Measurements from ENCODE around the gene CPAMD8. TPM values are rescaled to one million over a fixed set of nuclear protein-coding genes. Genes with fewer than 3 reads are reported as not detected.

The CPAMD8 gene
- total RNA-seq, 2 donors from 2014 or later, result 5.5 to 21.4 TPM

DNA sequence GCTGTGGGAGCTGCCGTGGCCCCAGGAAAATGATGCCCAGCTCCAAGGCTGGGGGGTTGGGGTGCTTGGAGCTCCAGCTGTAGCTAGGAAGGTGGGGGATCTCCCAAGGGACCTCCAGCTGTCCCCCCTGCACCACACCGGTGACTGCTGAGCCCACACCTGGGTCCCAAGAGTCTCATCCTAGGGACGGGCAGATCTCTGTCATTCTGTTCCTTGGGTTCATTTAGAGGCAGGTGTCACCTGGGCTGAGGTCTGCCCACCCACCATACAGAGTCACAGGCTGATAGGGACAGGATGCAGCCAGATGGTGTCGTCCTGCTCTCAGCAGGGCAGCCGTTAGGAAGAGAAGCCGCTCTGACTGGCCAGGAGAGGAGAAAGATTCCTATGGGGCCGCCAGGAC, 132.5 kb downstream of the CPAMD8 start:
- Histone ChIP-seq H3K27me3 (no peaks in the 10 kb centered on the region), H3K4me3 (no peak overlapping the region), H3K9me3 (no peaks in the 10 kb centered on the region), H3K4me1 (peaks cover 0 to 24% of the 10 kb centered on the region in 2 donors), H3K36me3 (no peaks in the 10 kb centered on the region), H3K27ac (peak overlapping the region in 1 of 2 donors; percentile 53)
- TF ChIP-seq, protein P1, sequence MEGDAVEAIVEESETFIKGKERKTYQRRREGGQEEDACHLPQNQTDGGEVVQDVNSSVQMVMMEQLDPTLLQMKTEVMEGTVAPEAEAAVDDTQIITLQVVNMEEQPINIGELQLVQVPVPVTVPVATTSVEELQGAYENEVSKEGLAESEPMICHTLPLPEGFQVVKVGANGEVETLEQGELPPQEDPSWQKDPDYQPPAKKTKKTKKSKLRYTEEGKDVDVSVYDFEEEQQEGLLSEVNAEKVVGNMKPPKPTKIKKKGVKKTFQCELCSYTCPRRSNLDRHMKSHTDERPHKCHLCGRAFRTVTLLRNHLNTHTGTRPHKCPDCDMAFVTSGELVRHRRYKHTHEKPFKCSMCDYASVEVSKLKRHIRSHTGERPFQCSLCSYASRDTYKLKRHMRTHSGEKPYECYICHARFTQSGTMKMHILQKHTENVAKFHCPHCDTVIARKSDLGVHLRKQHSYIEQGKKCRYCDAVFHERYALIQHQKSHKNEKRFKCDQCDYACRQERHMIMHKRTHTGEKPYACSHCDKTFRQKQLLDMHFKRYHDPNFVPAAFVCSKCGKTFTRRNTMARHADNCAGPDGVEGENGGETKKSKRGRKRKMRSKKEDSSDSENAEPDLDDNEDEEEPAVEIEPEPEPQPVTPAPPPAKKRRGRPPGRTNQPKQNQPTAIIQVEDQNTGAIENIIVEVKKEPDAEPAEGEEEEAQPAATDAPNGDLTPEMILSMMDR (IDR thresholded peaks at IDR 0.05), result no peak
- DNase-seq (ENCODE audit: low spot score), result no peak

DNA sequence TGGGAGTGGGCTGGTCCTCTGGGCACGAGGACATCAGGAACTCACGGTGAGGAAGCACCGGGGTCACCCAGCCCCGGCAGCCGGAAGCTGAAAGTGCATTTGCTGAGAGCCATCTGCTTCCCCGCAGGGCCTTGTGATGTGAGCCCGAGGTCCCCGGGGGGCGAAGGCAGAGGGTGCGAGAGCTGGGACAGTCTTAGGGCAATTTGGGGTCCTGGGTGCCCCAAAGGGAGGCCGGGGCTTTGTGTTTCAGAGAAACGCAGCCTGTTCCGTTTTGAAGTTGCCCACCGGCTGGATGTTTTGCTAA, 133.0 kb downstream of the CPAMD8 start:
- H3K4me1 ChIP-seq, result peaks cover 0 to 28% of the 10 kb centered on the region in 2 donors
- no peaks in the 10 kb centered on the region for H3K27me3 ChIP-seq
- H3K36me3 ChIP-seq, result no peaks in the 10 kb centered on the region
- H3K27ac ChIP-seq, result peak overlapping the region in 1 of 2 donors; percentile 53
- DNase-seq (ENCODE audit: low spot score), result no peak
- TF ChIP-seq, protein P1 (IDR thresholded peaks at IDR 0.05), result no peak
- no peak overlapping the region for H3K4me3 ChIP-seq
- H3K9me3 ChIP-seq, result no peaks in the 10 kb centered on the region

DNA sequence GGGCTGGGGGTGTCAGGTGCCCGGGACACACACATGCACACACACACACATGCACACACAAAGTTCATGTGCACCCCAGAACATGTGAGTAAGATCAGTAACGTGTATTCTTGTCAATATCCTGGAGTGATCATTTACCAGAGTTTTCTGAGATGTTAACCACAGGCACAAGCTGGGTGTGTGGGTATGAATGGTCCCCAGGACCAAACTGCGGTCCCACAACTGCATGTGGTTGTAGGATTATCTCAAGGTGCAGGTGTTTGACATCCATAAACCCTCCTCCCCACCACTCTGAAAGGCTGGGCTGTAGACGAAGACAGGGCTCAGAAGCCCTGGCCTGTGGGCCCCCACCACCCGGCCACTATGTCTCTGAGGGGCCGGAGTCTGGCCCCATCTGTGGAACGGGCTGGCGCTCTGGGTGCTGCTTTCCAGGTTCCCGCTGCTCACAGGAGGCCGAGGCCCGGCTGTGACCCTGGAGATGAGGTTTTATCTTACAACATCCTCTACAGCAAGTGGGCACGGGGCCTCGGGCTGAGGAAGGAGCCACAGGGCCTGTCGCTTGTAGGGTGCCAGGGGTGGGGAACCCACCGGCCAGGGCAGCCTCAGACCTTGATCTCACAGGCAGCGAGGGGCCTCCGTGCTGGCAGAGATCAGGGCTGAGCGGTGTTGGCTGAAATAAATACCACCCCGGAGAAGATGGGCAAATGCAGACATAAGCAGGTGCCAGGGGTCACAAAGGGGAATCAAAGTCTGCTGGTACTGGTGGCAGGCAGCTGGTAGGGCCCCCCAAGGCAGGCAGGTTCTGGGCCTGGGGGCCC, 133.5 kb downstream of the CPAMD8 start:
- TF ChIP-seq, protein P1 (IDR thresholded peaks at IDR 0.05), result no peak
- peaks cover 0 to 31% of the 10 kb centered on the region in 2 donors for H3K4me1 ChIP-seq
- H3K4me3 ChIP-seq, result no peak overlapping the region

DNA sequence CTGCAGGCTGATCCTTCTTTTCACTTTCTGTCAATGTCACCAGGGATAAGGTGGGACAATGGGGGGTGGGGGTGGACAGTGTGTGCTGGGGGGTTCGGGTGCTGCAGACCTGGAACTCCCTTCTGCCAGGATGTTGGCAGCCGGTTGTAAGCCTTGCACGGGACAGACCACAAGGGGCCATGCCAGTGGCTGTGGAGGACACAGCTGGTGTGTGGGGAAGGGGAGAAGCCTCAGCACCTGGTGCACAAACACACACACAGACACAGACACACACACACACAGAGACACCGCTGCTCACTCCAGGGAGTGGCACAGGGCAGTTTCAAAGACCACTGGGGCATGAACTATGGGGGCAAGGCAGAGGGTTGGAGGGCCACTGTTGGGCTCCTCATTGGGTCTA, 134.2 kb downstream of the CPAMD8 start:
- H3K4me1 ChIP-seq, result peaks cover 0 to 37% of the 10 kb centered on the region in 2 donors
- no peak for DNase-seq (ENCODE audit: low spot score)
- TF ChIP-seq, protein P1 (IDR thresholded peaks at IDR 0.05), result no peak
- H3K36me3 ChIP-seq, result no peaks in the 10 kb centered on the region
- H3K27ac ChIP-seq, result no peak overlapping the region
- no peak overlapping the region for H3K4me3 ChIP-seq
- H3K27me3 ChIP-seq, result no peaks in the 10 kb centered on the region
- H3K9me3 ChIP-seq, result no peaks in the 10 kb centered on the region

More for the DNA sequence above, 133.5 kb downstream of the CPAMD8 start:
- H3K36me3 ChIP-seq, result no peaks in the 10 kb centered on the region
- H3K27ac ChIP-seq, result peak overlapping the region in 1 of 2 donors; percentile 53
- no peaks in the 10 kb centered on the region for H3K27me3 ChIP-seq
- no peak for DNase-seq (ENCODE audit: low spot score)
- no peaks in the 10 kb centered on the region for H3K9me3 ChIP-seq

DNA sequence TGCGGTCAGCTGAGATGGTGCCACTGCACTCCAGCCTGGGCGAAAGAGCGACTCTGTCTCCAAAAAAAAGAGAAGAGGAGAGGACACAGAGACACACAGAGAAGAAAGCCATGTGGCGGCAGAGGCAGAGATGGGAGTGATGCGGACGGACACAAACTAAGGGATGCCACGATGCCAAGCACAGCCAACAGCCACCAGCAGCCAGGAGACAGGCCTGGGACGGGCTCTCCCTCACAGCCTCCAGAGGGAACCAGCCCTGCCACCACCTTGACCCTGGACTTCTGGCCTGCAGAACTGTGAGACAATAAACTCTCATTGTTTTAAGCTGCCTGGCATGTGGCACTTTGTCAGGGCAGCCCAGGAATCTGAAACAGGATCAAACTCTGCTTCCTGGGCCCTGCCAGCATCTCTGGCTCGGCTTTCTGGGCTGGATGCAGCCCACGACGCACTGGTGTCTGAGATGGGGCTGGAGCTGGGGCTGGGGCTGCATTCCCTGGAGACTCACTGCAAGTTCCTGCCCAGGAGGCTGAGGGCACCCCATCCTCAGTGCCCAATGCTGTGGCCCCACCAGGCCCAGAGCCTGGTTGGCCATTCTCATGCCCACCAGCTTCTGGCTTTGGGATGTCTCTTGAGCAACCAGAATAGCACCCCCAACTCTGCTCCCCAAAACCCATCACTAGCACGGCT, 134.8 kb downstream of the CPAMD8 start:
- Histone ChIP-seq H3K27me3 (no peaks in the 10 kb centered on the region), H3K9me3 (no peaks in the 10 kb centered on the region), H3K4me3 (no peak overlapping the region), H3K4me1 (peaks cover 0 to 42% of the 10 kb centered on the region in 2 donors), H3K27ac (peak overlapping the region in 1 of 2 donors; percentile 7), H3K36me3 (no peaks in the 10 kb centered on the region)
- DNase-seq (ENCODE audit: low spot score), result no peak
- TF ChIP-seq, protein P1 (IDR thresholded peaks at IDR 0.05), result no peak

All from right atrium auricular region (tissue), 2 donors.